GM19452 (cell line): Measurements from ENCODE around the gene NUB1.
"Not testable (repeated sequence)": the region's sequence is repeated elsewhere in the genome, so short reads cannot be mapped to it uniquely, and the experiment has no call there.

Experiments used
- ATAC-seq: cut with Tn5 transposase; IDR thresholded peaks from one replicate; pipeline ENCODE4 v1.9.1; 2021; ENCODE audit not compliant: unreplicated experiment

The NUB1 gene

GRCh38 chr7:151341357-151342101 lies at the start of gene NUB1:
Gene NUB1 (plus strand): TSS chr7:151341812. CDS start chr7:151345350, 3,538 bp downstream.
- ATAC-seq, result peak; percentile 50

GRCh38 chr7:151292850-151293249 lies 48.8 kb upstream of the NUB1 start:
- ATAC-seq, result no peak

GRCh38 chr7:151296202-151296992 lies 45.2 kb upstream of the NUB1 start:
- no peak for ATAC-seq

- no peak for ATAC-seq
Measured at GRCh38 chr7:151298765-151299164, 42.8 kb upstream of the NUB1 start.

GRCh38 chr7:151299530-151299929 lies 42.1 kb upstream of the NUB1 start:
- ATAC-seq, result no peak

- no peak for ATAC-seq
Measured at GRCh38 chr7:151299940-151300645, 41.5 kb upstream of the NUB1 start.

- ATAC-seq, result no peak
Measured at GRCh38 chr7:151301471-151302462, 39.8 kb upstream of the NUB1 start.

- ATAC-seq, result not testable (repeated sequence)
Measured at GRCh38 chr7:151304251-151304650, 37.4 kb upstream of the NUB1 start.

- no peak for ATAC-seq
Measured at GRCh38 chr7:151304856-151305255, 36.8 kb upstream of the NUB1 start.

- ATAC-seq, result no peak
Measured at GRCh38 chr7:151306374-151306773, 35.2 kb upstream of the NUB1 start.

- ATAC-seq, result no peak
Measured at GRCh38 chr7:151306860-151307259, 34.8 kb upstream of the NUB1 start.

GRCh38 chr7:151307536-151307935 lies 34.1 kb upstream of the NUB1 start:
- ATAC-seq, result no peak

- no peak for ATAC-seq
Measured at GRCh38 chr7:151308256-151308655, 33.4 kb upstream of the NUB1 start.

GRCh38 chr7:151308791-151309190 lies 32.8 kb upstream of the NUB1 start:
- no peak for ATAC-seq

- ATAC-seq, result no peak
Measured at GRCh38 chr7:151309311-151309710, 32.3 kb upstream of the NUB1 start.

- no peak for ATAC-seq
Measured at GRCh38 chr7:151310578-151310977, 31.0 kb upstream of the NUB1 start.

- no peak for ATAC-seq
Measured at GRCh38 chr7:151311294-151311864, 30.2 kb upstream of the NUB1 start.

- ATAC-seq, result no peak
Measured at GRCh38 chr7:151312356-151312755, 29.3 kb upstream of the NUB1 start.

GRCh38 chr7:151312831-151313809 lies 28.5 kb upstream of the NUB1 start:
- no peak for ATAC-seq
